Nephron progenitor cell (in vitro differentiated cells): ENCODE data around the gene RBMS3.
"Not testable (repeated sequence)": the region's sequence is repeated elsewhere in the genome, so short reads cannot be mapped to it uniquely, and the experiment has no call there.

Experiments
- DNase-seq: peaks from one replicate; pipeline ENCODE4 v3.0.0; 2021
- H3K27ac Mint-ChIP-seq: 2 replicates; pipeline ENCODE4 v1.8.0; 2021; ENCODE audit warnings: mild to moderate bottlenecking, moderate library complexity, mixed read lengths
- H3K27me3 Mint-ChIP-seq: 2 replicates; pipeline ENCODE4 v1.8.0; 2021; ENCODE audit warnings: mild to moderate bottlenecking, low read depth, mixed read lengths; ENCODE audit not compliant: poor library complexity
- H3K36me3 Mint-ChIP-seq: 2 replicates; pipeline ENCODE4 v1.8.0; 2021; ENCODE audit warnings: low read depth, mixed read lengths
- H3K4me1 Mint-ChIP-seq: 2 replicates; pipeline ENCODE4 v1.8.0; 2021; ENCODE audit warnings: mixed read lengths
- H3K4me3 Mint-ChIP-seq: 2 replicates; pipeline ENCODE4 v1.8.0; 2021; ENCODE audit warnings: mild to moderate bottlenecking, moderate library complexity, mixed read lengths
- H3K9me3 Mint-ChIP-seq: 2 replicates; pipeline ENCODE4 v1.8.0; 2021; ENCODE audit warnings: mild to moderate bottlenecking, moderate library complexity, mixed read lengths
- TF ChIP-seq, protein P1 (sequence below): fragments of 200-600 bp; sonication (generic); IDR thresholded peaks from 2 replicates; pipeline ENCODE4 v1.5.0; 2021; ENCODE audit warnings: antibody characterized with exemption

RBMS3 gene

DNA sequence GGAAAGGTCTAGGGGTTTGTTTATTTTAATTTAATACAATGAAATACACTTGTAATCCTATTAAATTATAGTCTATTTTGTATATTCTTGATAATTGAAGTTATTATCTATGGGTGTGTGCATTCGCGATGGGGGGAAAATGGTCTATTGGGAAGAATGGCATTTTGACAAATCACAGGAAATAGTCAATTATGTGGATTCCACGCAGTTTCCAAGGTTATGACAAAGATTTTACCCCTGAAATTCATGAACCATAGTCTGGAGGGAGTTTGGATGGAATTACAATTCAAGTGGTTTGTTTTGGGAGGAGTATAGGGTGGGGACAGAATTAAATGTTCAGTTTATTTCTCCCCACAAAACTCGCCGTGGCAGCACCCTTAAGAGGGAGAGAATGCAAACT is 66.5 kb downstream of the RBMS3 start:
- Mint-ChIP-seq H3K4me3 (no peak overlapping the region), H3K36me3 (no peaks in the 10 kb centered on the region), H3K27ac (peak overlapping the region; percentile 17), H3K27me3 (no peaks in the 10 kb centered on the region), H3K4me1 (peaks cover 35% of the 10 kb centered on the region), H3K9me3 (no peaks in the 10 kb centered on the region)
- TF ChIP-seq, protein P1, sequence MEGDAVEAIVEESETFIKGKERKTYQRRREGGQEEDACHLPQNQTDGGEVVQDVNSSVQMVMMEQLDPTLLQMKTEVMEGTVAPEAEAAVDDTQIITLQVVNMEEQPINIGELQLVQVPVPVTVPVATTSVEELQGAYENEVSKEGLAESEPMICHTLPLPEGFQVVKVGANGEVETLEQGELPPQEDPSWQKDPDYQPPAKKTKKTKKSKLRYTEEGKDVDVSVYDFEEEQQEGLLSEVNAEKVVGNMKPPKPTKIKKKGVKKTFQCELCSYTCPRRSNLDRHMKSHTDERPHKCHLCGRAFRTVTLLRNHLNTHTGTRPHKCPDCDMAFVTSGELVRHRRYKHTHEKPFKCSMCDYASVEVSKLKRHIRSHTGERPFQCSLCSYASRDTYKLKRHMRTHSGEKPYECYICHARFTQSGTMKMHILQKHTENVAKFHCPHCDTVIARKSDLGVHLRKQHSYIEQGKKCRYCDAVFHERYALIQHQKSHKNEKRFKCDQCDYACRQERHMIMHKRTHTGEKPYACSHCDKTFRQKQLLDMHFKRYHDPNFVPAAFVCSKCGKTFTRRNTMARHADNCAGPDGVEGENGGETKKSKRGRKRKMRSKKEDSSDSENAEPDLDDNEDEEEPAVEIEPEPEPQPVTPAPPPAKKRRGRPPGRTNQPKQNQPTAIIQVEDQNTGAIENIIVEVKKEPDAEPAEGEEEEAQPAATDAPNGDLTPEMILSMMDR = no peak
- DNase-seq = no peak

DNA sequence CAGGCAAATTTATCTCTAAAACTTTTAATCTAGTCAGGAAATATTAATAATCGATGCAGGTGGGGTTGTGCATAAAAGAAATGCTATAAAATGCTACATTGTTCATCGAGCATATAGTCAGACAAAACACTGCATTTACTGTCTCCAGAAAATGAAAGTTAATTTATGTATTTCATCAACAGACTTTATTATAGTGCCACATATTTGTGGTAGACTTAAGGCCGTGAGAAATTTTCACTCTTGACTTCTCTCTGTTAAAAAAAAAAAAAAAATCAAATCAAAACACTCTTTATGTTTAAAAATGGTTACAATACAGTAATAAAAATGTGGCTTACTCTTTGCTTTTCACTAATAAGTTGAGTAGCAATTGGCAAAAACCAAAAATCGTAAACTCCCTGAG is 67.4 kb downstream of the RBMS3 start:
- Mint-ChIP-seq H3K9me3 (peaks cover 3% of the 10 kb centered on the region), H3K4me3 (no peak overlapping the region), H3K27ac (no peak overlapping the region), H3K4me1 (peaks cover 35% of the 10 kb centered on the region), H3K36me3 (no peaks in the 10 kb centered on the region), H3K27me3 (no peaks in the 10 kb centered on the region)
- TF ChIP-seq, protein P1 = no peak
- DNase-seq = no peak

DNA sequence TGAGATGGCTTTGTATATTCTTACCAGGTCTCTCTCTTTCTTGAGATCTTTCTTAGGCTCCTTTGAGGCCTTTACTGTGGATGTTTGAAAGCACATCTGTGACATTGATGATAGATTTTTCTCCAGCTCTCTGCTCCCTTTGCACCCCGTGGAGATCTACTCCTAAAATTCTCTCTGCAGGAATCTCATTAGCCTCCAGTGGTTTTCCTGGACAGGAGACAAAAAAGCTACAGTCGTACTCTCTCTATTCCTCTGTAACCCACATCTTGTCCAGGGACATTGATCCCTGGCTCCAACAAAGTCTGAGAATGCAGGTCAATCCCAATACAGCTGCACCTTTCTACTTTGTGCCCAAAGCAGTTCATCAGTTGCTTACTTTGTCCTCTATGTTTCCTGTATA is 68.2 kb downstream of the RBMS3 start:
- TF ChIP-seq, protein P1 = no peak
- H3K27ac Mint-ChIP-seq = no peak overlapping the region
- H3K4me1 Mint-ChIP-seq = peaks cover 32% of the 10 kb centered on the region
- H3K4me3 Mint-ChIP-seq = no peak overlapping the region
- no peaks in the 10 kb centered on the region for H3K27me3 Mint-ChIP-seq
- H3K9me3 Mint-ChIP-seq = peaks cover 3% of the 10 kb centered on the region
- DNase-seq = no peak
- H3K36me3 Mint-ChIP-seq = no peaks in the 10 kb centered on the region

DNA sequence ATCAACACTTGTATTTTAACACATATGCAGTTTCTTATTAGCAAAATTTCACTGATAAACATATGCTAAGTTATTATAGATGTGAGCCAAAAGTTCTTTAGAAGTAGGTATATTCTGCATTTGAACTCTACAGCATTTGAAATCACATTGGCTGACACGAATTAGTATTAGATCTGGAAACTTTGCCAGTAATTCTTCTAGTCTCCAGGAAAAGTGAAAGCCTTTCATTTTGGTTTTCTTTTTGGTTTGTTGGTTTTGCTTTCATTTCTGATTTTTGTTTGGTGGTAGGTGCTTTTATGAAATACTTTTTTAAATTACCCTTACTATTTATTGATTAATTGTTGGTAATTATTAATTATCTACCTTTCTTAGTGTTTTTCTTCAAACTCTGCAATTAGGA is 72.9 kb downstream of the RBMS3 start:
- no peak overlapping the region for H3K4me3 Mint-ChIP-seq
- H3K27ac Mint-ChIP-seq = no peak overlapping the region
- no peak for DNase-seq
- H3K27me3 Mint-ChIP-seq = no peaks in the 10 kb centered on the region
- H3K36me3 Mint-ChIP-seq = no peaks in the 10 kb centered on the region
- H3K9me3 Mint-ChIP-seq = peaks cover 17% of the 10 kb centered on the region
- H3K4me1 Mint-ChIP-seq = peaks cover 6% of the 10 kb centered on the region
- TF ChIP-seq, protein P1 = no peak

DNA sequence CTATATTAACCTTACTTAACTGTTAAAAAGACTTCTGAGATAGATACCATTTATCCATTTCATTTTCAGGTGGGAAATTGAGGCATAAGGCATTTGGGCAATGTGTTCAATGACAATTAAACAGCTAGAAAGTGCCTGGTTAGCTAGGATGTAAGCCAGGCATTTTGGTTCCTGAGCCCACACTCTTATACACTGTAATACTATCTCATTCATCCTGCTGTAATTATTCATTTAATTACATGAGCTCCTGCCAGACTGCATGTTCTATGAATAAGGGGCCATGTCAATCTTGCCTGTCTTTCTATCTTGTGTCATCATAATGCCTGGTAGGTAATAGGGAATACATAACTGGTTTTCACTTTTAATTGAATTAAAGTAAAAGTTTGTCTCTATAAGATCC is 74.0 kb downstream of the RBMS3 start:
- Mint-ChIP-seq H3K27me3 (no peaks in the 10 kb centered on the region), H3K4me3 (no peak overlapping the region), H3K4me1 (no peaks in the 10 kb centered on the region), H3K9me3 (peaks cover 25% of the 10 kb centered on the region), H3K27ac (no peak overlapping the region), H3K36me3 (no peaks in the 10 kb centered on the region)
- TF ChIP-seq, protein P1 = no peak
- DNase-seq = no peak

DNA sequence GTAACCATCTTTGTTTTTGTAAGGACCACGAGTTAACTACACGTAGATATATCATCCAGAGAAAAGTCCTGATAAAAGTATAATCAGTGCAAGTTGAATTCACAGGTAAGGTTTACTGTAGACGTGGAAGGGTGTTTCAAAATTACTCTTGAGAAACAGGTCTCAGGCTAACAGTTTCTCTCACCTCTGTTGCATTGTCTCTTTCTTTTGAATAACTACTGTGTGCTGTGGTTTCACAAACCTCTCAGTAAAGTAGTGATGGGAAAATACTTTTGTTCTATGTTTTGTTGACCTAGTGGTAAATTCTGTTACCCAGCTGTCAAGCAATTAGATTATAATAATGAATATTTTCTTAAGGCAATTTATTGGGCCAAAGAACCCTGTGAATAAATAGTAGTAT is 75.2 kb downstream of the RBMS3 start:
- no peaks in the 10 kb centered on the region for H3K27me3 Mint-ChIP-seq
- H3K4me3 Mint-ChIP-seq = no peak overlapping the region
- no peaks in the 10 kb centered on the region for H3K36me3 Mint-ChIP-seq
- H3K9me3 Mint-ChIP-seq = peaks cover 36% of the 10 kb centered on the region
- no peak overlapping the region for H3K27ac Mint-ChIP-seq
- H3K4me1 Mint-ChIP-seq = no peaks in the 10 kb centered on the region
- TF ChIP-seq, protein P1 = no peak
- no peak for DNase-seq

DNA sequence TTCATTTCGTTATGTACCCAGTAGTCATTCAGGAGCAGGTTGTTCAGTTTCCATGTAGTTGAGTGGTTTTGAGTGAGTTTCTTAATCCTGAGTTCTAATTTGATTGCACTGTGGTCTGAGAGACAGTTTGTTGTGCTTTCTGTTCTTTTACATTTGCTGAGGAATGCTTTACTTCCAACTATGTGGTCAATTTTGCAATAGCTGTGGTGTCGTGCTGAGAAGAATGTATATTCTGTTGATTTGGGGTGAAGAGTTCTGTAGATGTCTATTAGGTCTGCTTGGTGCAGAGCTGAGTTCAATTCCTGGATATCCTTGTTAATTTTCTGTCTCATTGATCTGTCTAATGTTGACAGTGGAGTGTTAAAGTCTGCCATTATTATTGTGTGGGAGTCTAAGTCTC is 79.4 kb downstream of the RBMS3 start:
- not testable (repeated sequence) for H3K27me3 Mint-ChIP-seq, H3K27ac Mint-ChIP-seq, DNase-seq, H3K36me3 Mint-ChIP-seq, H3K4me3 Mint-ChIP-seq, H3K4me1 Mint-ChIP-seq
- H3K9me3 Mint-ChIP-seq = peaks cover 35% of the 10 kb centered on the region
